Subcutaneous adipose tissue (tissue), 4 donors: Measurements from ENCODE around the gene TASP1. TPM values are rescaled to one million over a fixed set of nuclear protein-coding genes. Genes with fewer than 3 reads are reported as not detected.

ENCODE experiments used
- total RNA-seq, 4 donors: library from RNA; depleted of rRNA; stranded (reverse); fragments of >200 nt; gene quantifications; one replicate each; pipeline ENCODE4 v1.1.0, GENCODE V29; 2016
- TF ChIP-seq, protein P1 (sequence below): fragments of 450-650 bp; IDR thresholded peaks from one replicate; pipeline ENCODE4 v1.5.1; 2016; ENCODE audit warnings: low read depth, mild to moderate bottlenecking, control low read depth, antibody characterized with exemption, moderate library complexity

Gene TASP1
- 10 to 100 TPM in 3 of 4 donors, 1 to 10 TPM in 1; 9.5 to 23.7 (median 11.8) TPM for total RNA-seq

DNA sequence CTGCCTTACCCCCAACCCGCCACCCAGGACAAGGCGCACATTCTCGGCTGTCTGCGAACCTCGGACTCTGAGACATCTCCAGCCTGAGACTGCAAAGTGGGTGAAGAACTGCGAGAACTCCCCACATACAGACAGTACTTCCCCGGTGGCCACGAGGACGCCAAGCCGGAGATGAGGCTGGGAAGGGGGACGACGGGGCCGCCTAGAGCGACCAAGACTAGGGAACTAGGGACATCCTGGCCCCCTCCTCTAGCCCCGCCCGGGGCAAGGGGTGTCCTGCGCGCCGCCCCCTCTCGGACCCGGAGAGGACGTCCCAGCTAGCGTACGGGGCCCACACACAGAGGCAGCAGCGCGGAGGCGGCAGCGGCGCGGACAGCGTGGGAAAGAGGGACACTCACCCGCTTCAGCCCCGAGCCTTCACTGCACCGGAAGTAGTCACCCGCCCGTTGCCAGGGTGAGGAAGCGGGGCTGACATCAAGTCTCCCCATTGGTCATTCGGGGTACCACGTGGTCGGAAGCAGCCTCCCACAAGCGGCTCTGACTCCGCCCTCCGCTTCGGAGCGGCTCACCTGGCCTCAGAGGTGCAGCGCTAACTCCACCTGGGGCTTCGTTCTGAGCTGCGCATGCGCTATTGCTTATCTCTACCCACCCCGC, at the start of gene TASP1:
Gene TASP1 (minus strand): TSS at position 437 of the 654 bp plus-strand sequence. CDS start 8,854 bp downstream, outside the sequence.
- TF ChIP-seq, protein P1, sequence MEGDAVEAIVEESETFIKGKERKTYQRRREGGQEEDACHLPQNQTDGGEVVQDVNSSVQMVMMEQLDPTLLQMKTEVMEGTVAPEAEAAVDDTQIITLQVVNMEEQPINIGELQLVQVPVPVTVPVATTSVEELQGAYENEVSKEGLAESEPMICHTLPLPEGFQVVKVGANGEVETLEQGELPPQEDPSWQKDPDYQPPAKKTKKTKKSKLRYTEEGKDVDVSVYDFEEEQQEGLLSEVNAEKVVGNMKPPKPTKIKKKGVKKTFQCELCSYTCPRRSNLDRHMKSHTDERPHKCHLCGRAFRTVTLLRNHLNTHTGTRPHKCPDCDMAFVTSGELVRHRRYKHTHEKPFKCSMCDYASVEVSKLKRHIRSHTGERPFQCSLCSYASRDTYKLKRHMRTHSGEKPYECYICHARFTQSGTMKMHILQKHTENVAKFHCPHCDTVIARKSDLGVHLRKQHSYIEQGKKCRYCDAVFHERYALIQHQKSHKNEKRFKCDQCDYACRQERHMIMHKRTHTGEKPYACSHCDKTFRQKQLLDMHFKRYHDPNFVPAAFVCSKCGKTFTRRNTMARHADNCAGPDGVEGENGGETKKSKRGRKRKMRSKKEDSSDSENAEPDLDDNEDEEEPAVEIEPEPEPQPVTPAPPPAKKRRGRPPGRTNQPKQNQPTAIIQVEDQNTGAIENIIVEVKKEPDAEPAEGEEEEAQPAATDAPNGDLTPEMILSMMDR, result no peak

GRCh38 chr20:13687815-13688214, 49.1 kb upstream of the TASP1 start:
- TF ChIP-seq, protein P1, result no peak

GRCh38 chr20:13685623-13686022, 46.9 kb upstream of the TASP1 start:
- TF ChIP-seq, protein P1, result no peak

GRCh38 chr20:13684566-13685222, 46.0 kb upstream of the TASP1 start:
- TF ChIP-seq, protein P1, result no peak

- TF ChIP-seq, protein P1, result no peak
Measured at GRCh38 chr20:13683833-13684232, 45.1 kb upstream of the TASP1 start.

DNA sequence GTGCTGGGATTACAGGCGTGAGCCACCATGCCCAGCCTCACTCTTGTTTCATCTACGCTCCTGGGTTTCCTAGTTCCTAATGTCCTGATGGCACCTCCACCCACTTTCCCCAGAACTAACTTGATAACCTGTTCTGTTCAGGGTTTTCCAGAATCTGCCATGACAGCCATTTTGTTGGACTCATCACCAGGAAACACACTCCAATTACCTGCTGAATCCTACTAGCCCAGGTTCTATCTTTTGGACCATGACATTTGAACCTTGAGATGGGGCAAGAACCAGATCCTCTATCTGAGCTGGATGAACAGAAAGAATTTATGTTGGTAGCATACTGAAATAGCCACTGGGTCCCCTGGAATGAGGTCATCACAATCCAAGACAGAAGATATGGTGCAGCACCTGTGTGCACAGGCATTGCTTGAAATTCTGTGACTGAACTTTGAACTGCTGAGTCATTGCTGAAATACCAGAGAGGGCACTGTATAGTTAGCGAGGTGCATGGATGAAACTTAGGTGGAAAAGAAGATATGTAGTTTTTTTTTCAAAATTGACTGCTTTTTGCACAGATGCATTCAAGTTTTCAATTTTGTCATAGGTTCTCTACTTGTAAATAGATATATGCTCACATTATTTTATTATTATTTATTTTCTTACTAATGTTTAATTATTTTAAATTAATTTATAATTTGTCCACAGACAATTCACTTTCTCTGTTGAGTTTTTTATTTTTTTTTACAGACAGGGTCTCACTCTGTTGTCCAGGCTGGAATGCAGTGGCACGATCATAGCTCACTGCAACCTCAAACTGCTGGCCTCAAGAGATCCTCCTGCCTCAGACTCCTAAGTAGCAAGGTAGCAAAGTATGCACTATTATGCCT, 42.8 kb upstream of the TASP1 start:
- TF ChIP-seq, protein P1, result no peak

DNA sequence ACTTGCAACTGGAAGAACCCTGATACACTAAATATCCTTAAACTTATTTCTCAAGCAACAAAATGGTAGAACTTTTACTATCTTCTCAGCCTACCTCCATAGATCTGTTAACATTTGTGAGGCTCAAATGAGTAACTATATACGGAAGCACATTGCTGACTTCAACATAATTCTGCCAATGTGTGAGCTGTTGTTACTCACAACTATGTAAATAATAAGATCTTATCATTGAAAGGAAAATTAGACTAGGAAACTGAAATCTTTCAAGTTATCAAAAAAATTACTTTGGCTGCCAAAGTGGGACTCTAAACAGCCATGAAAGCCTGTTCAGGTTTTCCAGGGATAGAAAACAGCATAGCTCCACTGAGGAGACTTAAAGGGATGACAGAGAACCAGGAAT, 40.2 kb upstream of the TASP1 start:
- TF ChIP-seq, protein P1, result no peak
